ENCODE data around the gene GRIK4. TPM values are rescaled to one million over a fixed set of nuclear protein-coding genes. Genes with fewer than 3 reads are reported as not detected.
"Not testable (repeated sequence)": the region's sequence is repeated elsewhere in the genome, so short reads cannot be mapped to it uniquely, and the experiment has no call there.

GRIK4 gene
- polyA plus RNA-seq, 1 donor from 2014 or later, result 3.4 TPM

DNA sequence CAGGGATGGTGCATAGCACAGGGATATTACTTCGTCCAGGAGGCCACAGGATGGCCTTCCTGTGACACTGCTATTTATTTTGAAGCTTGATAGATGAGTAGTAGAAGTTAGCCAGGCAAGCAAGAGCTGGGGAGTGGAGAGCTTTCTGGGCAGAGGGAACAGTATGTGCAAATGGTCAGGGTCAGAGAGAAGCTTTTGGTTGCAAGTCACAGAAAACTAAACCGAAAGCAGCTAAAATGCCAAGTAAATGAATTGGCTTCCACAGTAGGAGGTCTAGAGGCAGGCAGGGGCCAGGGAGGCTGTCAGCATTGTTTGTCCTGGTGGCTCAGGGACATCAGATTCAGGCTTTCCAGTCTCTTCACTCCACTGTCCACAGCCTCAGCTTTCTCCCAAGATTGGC is 247.5 kb downstream of the GRIK4 start:
- no peaks in the 10 kb centered on the region for H3K9me3 ChIP-seq (ENCODE audit: low read length)
- H3K4me2 ChIP-seq (ENCODE audit: low read length), result no peak overlapping the region
- no peak overlapping the region for H2AFZ ChIP-seq (ENCODE audit: low read depth, low read length)
- H3F3A ChIP-seq (ENCODE audit: insufficient read depth, low read length, poor library complexity, severe bottlenecking), result no peaks in the 10 kb centered on the region
- no peaks in the 10 kb centered on the region for H4K20me1 ChIP-seq (ENCODE audit: insufficient read depth)
- no peaks in the 10 kb centered on the region for H3K9me2 ChIP-seq (ENCODE audit: insufficient read depth, low read length)
- no peak overlapping the region for H3K27ac ChIP-seq (ENCODE audit: low read length)
- TF ChIP-seq EZH2 (IDR thresholded peaks at IDR 0.05; ENCODE audit: borderline replicate concordance, insufficient read depth, low read length, poor library complexity, severe bottlenecking) (no peak), RAD21 (conservative IDR thresholded peaks at IDR 0.05) (no peak), EP300 (conservative IDR thresholded peaks at IDR 0.05; ENCODE audit: poor library complexity, severe bottlenecking) (no peak), MXI1 (conservative IDR thresholded peaks at IDR 0.05; ENCODE audit: poor library complexity, severe bottlenecking) (no peak), POLR2AphosphoS5 (IDR thresholded peaks at IDR 0.05) (no peak), TAF1 (IDR thresholded peaks at IDR 0.05; ENCODE audit: low read depth) (no peak), SMC3 (conservative IDR thresholded peaks at IDR 0.05; ENCODE audit: poor library complexity) (no peak)
- TF ChIP-seq, protein P1, sequence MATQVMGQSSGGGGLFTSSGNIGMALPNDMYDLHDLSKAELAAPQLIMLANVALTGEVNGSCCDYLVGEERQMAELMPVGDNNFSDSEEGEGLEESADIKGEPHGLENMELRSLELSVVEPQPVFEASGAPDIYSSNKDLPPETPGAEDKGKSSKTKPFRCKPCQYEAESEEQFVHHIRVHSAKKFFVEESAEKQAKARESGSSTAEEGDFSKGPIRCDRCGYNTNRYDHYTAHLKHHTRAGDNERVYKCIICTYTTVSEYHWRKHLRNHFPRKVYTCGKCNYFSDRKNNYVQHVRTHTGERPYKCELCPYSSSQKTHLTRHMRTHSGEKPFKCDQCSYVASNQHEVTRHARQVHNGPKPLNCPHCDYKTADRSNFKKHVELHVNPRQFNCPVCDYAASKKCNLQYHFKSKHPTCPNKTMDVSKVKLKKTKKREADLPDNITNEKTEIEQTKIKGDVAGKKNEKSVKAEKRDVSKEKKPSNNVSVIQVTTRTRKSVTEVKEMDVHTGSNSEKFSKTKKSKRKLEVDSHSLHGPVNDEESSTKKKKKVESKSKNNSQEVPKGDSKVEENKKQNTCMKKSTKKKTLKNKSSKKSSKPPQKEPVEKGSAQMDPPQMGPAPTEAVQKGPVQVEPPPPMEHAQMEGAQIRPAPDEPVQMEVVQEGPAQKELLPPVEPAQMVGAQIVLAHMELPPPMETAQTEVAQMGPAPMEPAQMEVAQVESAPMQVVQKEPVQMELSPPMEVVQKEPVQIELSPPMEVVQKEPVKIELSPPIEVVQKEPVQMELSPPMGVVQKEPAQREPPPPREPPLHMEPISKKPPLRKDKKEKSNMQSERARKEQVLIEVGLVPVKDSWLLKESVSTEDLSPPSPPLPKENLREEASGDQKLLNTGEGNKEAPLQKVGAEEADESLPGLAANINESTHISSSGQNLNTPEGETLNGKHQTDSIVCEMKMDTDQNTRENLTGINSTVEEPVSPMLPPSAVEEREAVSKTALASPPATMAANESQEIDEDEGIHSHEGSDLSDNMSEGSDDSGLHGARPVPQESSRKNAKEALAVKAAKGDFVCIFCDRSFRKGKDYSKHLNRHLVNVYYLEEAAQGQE (IDR thresholded peaks at IDR 0.05; ENCODE audit: borderline replicate concordance), result no peak
- TF ChIP-seq, protein P2, sequence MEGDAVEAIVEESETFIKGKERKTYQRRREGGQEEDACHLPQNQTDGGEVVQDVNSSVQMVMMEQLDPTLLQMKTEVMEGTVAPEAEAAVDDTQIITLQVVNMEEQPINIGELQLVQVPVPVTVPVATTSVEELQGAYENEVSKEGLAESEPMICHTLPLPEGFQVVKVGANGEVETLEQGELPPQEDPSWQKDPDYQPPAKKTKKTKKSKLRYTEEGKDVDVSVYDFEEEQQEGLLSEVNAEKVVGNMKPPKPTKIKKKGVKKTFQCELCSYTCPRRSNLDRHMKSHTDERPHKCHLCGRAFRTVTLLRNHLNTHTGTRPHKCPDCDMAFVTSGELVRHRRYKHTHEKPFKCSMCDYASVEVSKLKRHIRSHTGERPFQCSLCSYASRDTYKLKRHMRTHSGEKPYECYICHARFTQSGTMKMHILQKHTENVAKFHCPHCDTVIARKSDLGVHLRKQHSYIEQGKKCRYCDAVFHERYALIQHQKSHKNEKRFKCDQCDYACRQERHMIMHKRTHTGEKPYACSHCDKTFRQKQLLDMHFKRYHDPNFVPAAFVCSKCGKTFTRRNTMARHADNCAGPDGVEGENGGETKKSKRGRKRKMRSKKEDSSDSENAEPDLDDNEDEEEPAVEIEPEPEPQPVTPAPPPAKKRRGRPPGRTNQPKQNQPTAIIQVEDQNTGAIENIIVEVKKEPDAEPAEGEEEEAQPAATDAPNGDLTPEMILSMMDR (IDR thresholded peaks at IDR 0.05; ENCODE audit: poor library complexity, severe bottlenecking), result no peak
- H3K4me3 ChIP-seq (ENCODE audit: low read length), result no peak overlapping the region
- H3K9ac ChIP-seq (ENCODE audit: low read length), result no peak overlapping the region
- H3K79me2 ChIP-seq (replicated peaks; ENCODE audit: insufficient read depth, low read length), result no peaks in the 10 kb centered on the region
- H3K36me3 ChIP-seq (ENCODE audit: insufficient read depth, low read length), result no peaks in the 10 kb centered on the region
- H3K27me3 ChIP-seq (ENCODE audit: insufficient read depth, low read depth, low read length), result no peaks in the 10 kb centered on the region

DNA sequence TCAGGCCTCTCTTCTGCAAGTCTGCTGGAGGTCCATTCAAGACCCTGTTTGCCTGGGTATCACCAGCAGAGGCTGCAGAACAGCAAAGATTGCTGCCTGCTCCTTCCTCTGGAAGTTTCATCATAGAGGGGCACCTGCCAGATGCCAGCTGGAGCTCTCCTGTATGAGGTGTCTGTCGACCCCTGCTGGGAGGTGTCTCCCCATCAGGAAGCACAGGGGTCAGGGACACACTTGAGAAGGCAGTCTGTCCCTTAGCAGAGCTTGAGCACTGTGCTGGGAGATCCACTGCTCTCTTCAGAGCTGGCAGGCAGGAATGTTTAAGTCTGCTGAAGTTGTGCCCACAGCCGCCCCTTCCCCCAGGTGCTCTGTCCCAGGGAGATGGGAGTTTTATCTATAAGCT is 254.2 kb downstream of the GRIK4 start:
- H3K79me2 ChIP-seq (replicated peaks; ENCODE audit: insufficient read depth, low read length); H2AFZ ChIP-seq (ENCODE audit: low read depth, low read length); H3K36me3 ChIP-seq (ENCODE audit: insufficient read depth, low read length); H3F3A ChIP-seq (ENCODE audit: insufficient read depth, low read length, poor library complexity, severe bottlenecking); H3K9me2 ChIP-seq (ENCODE audit: insufficient read depth, low read length); H3K4me3 ChIP-seq (ENCODE audit: low read length); H3K4me2 ChIP-seq (ENCODE audit: low read length); H3K9me3 ChIP-seq (ENCODE audit: low read length); H4K20me1 ChIP-seq (ENCODE audit: insufficient read depth); H3K9ac ChIP-seq (ENCODE audit: low read length); H3K27me3 ChIP-seq (ENCODE audit: insufficient read depth, low read depth, low read length); H3K27ac ChIP-seq (ENCODE audit: low read length): not testable (repeated sequence)

DNA sequence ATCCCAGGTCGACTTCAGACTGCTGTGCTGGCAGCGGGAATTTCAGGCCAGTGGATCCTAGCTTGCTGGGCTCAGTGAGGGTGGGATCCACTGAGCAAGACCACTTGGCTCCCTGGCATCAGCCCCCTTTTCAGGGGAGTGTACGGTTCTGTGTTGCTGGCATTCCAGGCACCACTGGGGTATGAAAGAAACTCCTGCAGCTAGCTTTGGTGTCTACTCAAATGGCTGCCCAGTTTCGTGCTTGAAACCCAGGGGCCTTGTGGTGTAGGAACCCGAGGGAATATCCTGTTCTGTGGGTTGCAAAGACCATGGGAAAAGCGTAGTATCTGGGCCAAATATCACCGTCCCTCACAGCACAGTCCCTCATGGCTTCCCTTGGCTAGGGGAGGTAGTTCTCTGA is 254.8 kb downstream of the GRIK4 start:
- Histone ChIP-seq H4K20me1 (ENCODE audit: insufficient read depth) (no peaks in the 10 kb centered on the region), H3K36me3 (ENCODE audit: insufficient read depth, low read length) (no peaks in the 10 kb centered on the region), H3F3A (ENCODE audit: insufficient read depth, low read length, poor library complexity, severe bottlenecking) (no peaks in the 10 kb centered on the region), H3K9me2 (ENCODE audit: insufficient read depth, low read length) (no peaks in the 10 kb centered on the region), H3K79me2 (replicated peaks; ENCODE audit: insufficient read depth, low read length) (no peaks in the 10 kb centered on the region), H2AFZ (ENCODE audit: low read depth, low read length) (no peak overlapping the region), H3K27me3 (ENCODE audit: insufficient read depth, low read depth, low read length) (no peaks in the 10 kb centered on the region), H3K4me2 (ENCODE audit: low read length) (no peak overlapping the region), H3K9me3 (ENCODE audit: low read length) (peaks cover 8% of the 10 kb centered on the region), H3K27ac (ENCODE audit: low read length) (no peak overlapping the region), H3K9ac (ENCODE audit: low read length) (no peak overlapping the region), H3K4me3 (ENCODE audit: low read length) (no peak overlapping the region)
- TF ChIP-seq EP300 (conservative IDR thresholded peaks at IDR 0.05; ENCODE audit: poor library complexity, severe bottlenecking), result no peak
- TF ChIP-seq EZH2 (IDR thresholded peaks at IDR 0.05; ENCODE audit: borderline replicate concordance, insufficient read depth, low read length, poor library complexity, severe bottlenecking), result no peak
- TF ChIP-seq MXI1 (conservative IDR thresholded peaks at IDR 0.05; ENCODE audit: poor library complexity, severe bottlenecking), result no peak
- TF ChIP-seq, protein P1 (IDR thresholded peaks at IDR 0.05; ENCODE audit: borderline replicate concordance), result no peak
- no peak for TF ChIP-seq TAF1 (IDR thresholded peaks at IDR 0.05; ENCODE audit: low read depth)
- TF ChIP-seq, protein P2 (IDR thresholded peaks at IDR 0.05; ENCODE audit: poor library complexity, severe bottlenecking), result no peak
- no peak for TF ChIP-seq POLR2AphosphoS5 (IDR thresholded peaks at IDR 0.05)
- TF ChIP-seq RAD21 (conservative IDR thresholded peaks at IDR 0.05), result no peak
- no peak for TF ChIP-seq SMC3 (conservative IDR thresholded peaks at IDR 0.05; ENCODE audit: poor library complexity)

Measured in neural cell (in vitro differentiated cells).